Amygdala (tissue), 56 donors: ENCODE results near the gene CLEC3B.
"Not testable (repeated sequence)": the region's sequence is repeated elsewhere in the genome, so short reads cannot be mapped to it uniquely, and the experiment has no call there.

Source experiments
- DNase-seq, 56 donors: peaks; one replicate each; lab custom pipeline; 2025; lab: John Stamatoyannopoulos, UW

Gene CLEC3B, protein sequence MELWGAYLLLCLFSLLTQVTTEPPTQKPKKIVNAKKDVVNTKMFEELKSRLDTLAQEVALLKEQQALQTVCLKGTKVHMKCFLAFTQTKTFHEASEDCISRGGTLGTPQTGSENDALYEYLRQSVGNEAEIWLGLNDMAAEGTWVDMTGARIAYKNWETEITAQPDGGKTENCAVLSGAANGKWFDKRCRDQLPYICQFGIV

GRCh38 chr3:45026038-45026437, at the start of gene CLEC3B:
Gene CLEC3B (plus strand): TSS chr3:45026303. CDS start chr3:45026363, 60 bp downstream.
- peak in 2 of 56 donors; percentile 2 to 11 for DNase-seq

GRCh38 chr3:44981220-44981619, 44.9 kb upstream of the CLEC3B start:
- DNase-seq: no peak

DNA sequence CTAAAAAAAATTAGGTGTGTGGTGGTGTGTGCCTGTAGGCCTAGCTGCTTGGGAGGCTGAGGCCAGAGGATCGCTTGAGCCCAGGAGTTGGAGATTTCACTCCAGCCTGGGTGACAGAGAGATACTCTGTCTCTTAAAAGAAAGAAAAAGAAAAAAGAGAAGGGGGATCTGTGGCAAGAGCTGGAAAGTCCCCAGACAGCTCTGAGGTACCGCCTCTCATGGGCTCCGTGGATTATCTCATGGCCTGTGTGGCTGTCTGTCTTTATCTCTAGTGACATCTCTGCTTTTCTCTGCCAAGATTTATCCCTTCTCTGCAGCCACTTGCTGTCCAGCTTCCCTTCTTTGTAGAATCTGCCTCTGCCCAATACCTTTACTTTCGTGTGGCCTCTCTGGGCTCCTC, 44.4 kb upstream of the CLEC3B start:
- no peak for DNase-seq

DNA sequence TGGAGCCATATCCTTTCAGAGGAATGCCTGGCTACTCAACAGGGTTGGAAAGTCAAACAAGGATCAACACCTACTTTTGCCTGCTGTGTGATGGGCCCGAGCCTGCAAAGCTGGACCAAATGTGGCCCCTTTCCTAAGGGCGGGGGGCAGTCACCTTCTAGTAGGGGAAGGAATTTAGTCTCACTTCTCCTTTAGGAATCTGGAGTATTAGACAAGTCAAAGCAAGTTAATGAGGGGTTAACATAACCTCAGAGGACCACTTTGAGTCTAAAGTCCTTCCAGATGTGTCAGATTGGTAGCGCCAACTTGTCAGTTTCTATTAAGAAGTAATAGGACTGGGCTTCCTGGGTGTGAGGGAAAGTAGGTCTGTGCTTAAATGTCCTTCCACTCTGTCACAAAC, 43.3 kb upstream of the CLEC3B start:
- no peak for DNase-seq

- DNase-seq: no peak
Observed at GRCh38 chr3:44983484-44983941, 42.6 kb upstream of the CLEC3B start.

DNA sequence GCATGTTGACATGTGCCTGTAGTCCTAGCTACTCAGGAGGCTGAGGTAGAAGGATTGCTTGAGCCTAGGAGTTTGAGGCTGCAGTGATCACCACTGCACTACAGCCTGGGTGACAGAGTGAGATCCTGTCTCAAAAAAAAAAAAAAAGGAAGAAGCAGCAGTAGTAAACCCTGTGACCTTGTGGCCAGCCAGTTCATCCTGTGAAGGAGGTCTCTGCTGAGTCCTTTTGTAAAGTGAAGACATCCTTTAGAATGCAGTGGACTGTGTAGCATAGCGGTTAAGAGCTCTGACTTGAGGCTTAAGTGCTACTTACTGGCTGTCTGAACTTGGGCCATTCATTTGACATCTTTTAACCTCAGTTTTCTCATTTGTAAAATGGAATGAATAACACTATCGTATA, 41.8 kb upstream of the CLEC3B start:
- no peak for DNase-seq

DNA sequence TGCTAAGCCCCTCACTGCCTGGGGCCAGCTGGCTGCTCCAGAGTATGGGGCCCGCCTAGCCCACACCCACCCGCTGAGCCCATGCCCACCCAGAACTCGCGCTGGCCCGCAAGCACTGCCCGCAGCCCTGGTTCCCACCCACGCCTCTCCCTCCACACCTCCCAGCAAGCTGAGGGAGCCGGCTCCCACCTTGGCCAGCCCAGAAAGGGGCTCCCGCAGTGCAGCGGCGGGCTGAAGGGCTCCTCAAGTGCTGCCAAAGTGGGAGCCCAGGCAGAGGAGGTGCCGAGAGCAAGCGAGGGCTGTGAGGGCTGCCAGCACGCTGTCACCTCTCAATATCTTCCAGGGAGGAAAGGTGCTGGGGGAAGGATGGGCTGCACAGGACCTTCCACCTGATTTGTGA, 39.8 kb upstream of the CLEC3B start:
- not testable (repeated sequence) for DNase-seq

- DNase-seq: no peak
Observed at GRCh38 chr3:44987332-44987731, 38.8 kb upstream of the CLEC3B start.

GRCh38 chr3:44988073-44988472, 38.0 kb upstream of the CLEC3B start:
- no peak for DNase-seq

DNA sequence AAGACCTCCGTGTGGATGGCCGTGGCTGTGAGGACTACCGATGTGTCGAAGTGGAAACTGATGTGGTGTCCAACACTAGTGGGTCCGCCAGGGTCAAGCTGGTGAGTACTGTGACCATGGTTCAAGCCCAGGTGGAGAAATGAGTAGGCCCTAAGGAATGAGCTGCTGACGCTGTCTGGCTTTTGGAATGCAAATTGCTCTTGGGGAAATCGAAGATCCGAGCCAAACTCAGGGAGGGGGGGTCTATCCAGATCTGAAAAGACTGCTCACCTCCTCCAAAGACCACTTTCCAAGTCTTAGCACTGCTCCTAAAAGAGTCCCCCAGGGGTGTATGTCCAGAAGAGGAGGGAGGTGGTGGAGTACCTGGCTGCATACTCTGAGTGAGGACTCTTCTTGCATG, 37.0 kb upstream of the CLEC3B start:
- DNase-seq: no peak

- DNase-seq: no peak
Observed at GRCh38 chr3:44989636-44990373, 36.3 kb upstream of the CLEC3B start.

- DNase-seq: no peak
Observed at GRCh38 chr3:44991326-44991725, 34.8 kb upstream of the CLEC3B start.

GRCh38 chr3:44992555-44993470, 33.3 kb upstream of the CLEC3B start:
- DNase-seq: no peak

GRCh38 chr3:44993471-44994205, 32.5 kb upstream of the CLEC3B start:
- no peak for DNase-seq

- peak in 12 of 56 donors; percentile 4 to 42 (median 14) for DNase-seq
Observed at GRCh38 chr3:44995142-44995770, 30.8 kb upstream of the CLEC3B start.

- DNase-seq: no peak
Observed at GRCh38 chr3:44996556-44996969, 29.5 kb upstream of the CLEC3B start.

DNA sequence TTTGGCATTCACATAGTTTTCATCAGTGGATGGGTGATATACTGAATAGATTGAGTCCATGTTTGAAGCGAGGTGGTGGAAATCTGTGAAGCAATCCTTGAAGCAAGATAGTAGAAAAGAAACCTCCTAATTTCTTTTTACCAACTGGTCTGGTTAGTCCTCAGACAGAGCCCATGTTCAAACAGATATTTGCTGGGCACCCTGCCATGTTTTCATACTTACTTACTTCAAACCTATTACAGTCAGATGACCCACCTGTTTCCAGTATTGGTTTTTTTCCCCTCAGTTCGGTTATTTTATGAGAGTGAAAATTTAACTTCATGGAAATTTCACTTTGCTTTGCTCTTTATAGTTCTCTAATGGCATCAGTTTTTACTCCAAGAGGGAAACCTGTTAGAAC, 26.3 kb upstream of the CLEC3B start:
- DNase-seq: no peak

DNA sequence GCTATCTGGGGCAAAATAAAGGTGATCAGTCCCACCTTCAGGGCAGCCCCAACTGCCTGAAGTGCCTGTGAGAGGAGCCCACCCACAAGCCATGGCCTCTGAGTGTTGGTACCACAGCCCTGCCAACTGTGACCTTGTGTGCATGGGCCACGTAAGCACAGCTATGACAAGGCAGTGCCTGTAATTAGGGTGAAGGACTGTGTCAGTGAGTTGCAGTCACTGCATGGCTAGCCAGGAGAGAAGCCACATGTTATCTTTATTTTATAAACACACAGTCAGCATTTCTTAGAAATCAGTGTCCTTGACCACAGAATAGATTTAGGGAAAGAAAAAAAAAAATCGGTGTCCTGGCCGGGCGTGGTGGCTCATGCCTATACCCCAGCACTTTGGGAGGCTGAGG, 25.3 kb upstream of the CLEC3B start:
- no peak for DNase-seq

DNA sequence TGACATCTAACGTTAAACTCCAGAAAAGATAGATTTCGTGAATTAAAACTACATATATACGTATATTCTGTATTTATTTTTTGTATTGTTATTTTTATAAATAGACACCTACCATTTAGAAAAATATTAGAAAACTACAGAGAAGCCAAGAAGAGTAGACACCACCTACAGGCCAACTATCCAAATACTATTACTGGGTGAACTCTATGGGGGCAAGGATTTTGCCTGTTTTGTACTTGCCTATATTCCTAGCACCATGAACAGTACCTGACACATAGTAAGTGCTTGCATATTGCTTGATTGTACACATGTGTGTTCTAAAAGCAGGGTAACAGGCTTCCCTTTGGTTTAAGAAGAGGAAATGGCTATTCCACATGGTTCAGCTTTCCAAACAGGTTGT, 24.4 kb upstream of the CLEC3B start:
- no peak for DNase-seq

DNA sequence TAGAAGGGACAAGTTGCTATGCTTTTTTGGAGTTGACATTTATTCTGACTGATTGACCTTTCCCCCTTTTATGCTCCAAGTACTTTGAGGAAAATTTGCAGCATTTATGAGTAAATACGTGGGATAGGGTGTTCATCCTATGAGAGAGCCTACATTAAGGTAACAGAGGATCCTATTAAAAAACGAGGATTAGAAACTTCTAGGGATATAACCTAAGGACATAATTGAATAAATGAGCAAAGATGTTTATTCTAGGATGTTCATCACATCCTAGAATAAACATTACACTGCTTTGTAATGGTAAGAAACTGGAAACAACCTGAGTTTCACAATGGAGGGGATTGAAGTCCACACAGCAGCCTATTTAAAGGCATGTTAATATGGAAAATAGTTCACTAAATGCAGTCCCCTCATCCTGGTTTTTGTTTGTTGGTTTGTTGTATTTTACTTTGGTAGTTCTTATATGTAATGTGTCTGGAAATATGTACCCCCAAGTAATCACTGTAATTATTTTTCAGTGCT, 23.9 kb upstream of the CLEC3B start:
- no peak for DNase-seq
